CD4-positive, alpha-beta T cell treated with Interferon alpha-2 for 1 hour (primary cell): ENCODE data around the gene TSNAXIP1.
A peak's percentile ranks its signal among the peaks of the same experiment; 100 is the strongest.

ENCODE experiments used
- DNase-seq, 2 donors: peaks; one replicate each; pipeline ENCODE4 v3.0.0-alpha.2; 2020 to 2022

TSNAXIP1 gene

GRCh38 chr16:67841198-67841815 is 34.6 kb downstream of the TSNAXIP1 start:
- DNase-seq, result no peak

GRCh38 chr16:67841816-67842508 is 35.3 kb downstream of the TSNAXIP1 start, which contains the start of gene THAP11:
THAP11 (plus strand) TSS chr16:67842320; CDS start chr16:67842555, 235 bp downstream.
- DNase-seq, result peak; percentile 92 to 96

- peak; percentile 51 to 73 for DNase-seq
Observed at GRCh38 chr16:67842509-67843342, 36.0 kb downstream of the TSNAXIP1 start.

- no peak for DNase-seq
Observed at GRCh38 chr16:67843343-67843765, 36.7 kb downstream of the TSNAXIP1 start.

GRCh38 chr16:67844497-67844896 is 37.8 kb downstream of the TSNAXIP1 start:
- DNase-seq, result no peak

GRCh38 chr16:67845291-67846062 is 38.8 kb downstream of the TSNAXIP1 start:
- DNase-seq, result no peak

- DNase-seq, result no peak
Observed at GRCh38 chr16:67846063-67846319, 39.3 kb downstream of the TSNAXIP1 start.

GRCh38 chr16:67846320-67847063 is 39.8 kb downstream of the TSNAXIP1 start, which contains the start of gene NUTF2:
NUTF2 (plus strand) TSS chr16:67846933; CDS start chr16:67865131, 18,198 bp downstream.
- peak; percentile 93 to 96 for DNase-seq

- DNase-seq, result no peak
Observed at GRCh38 chr16:67847064-67847861, 40.6 kb downstream of the TSNAXIP1 start, which contains the start of gene CENPT. CENPT (minus strand) TSS chr16:67847693; CDS start chr16:67833859, 13,834 bp downstream.

GRCh38 chr16:67848118-67848517 is 41.4 kb downstream of the TSNAXIP1 start:
- DNase-seq, result no peak

- DNase-seq, result no peak
Observed at GRCh38 chr16:67853670-67854069, 47.0 kb downstream of the TSNAXIP1 start.

- DNase-seq, result no peak
Observed at GRCh38 chr16:67855789-67856188, 49.1 kb downstream of the TSNAXIP1 start.

GRCh38 chr16:67856927-67857546 is 50.3 kb downstream of the TSNAXIP1 start:
- no peak for DNase-seq

- DNase-seq, result peak; percentile 30 to 44
Observed at GRCh38 chr16:67857547-67858233, 51.0 kb downstream of the TSNAXIP1 start.

GRCh38 chr16:67858500-67858899 is 51.8 kb downstream of the TSNAXIP1 start:
- DNase-seq, result no peak

- DNase-seq, result no peak
Observed at GRCh38 chr16:67860589-67861398, 54.1 kb downstream of the TSNAXIP1 start.

- no peak for DNase-seq
Observed at GRCh38 chr16:67861877-67862276, 55.2 kb downstream of the TSNAXIP1 start.

GRCh38 chr16:67862623-67863583 is 56.2 kb downstream of the TSNAXIP1 start:
- DNase-seq, result no peak
